PC-9 (cell line): ENCODE results near the gene ERCC2. TPM values are rescaled to one million over a fixed set of nuclear protein-coding genes. Genes with fewer than 3 reads are reported as not detected.

Experiments used
- BruUV-seq: library from RNA; stranded (reverse); fragments of 400-500 nt; replicated peaks from 2 replicates; lab custom pipeline; 2021; lab: Mats Ljungman, UMichigan
- CTCF ChIA-PET: fragments of 300-600 bp; sonication (Branson Sonifier 250); formaldehyde crosslinking; loops from one replicate; lab custom pipeline; 2022; ENCODE audit warnings: antibody characterized with exemption; lab: Charles Lee
- POLR2A ChIA-PET: fragments of 300-600 bp; sonication (Branson Sonifier 250); formaldehyde crosslinking; loops from one replicate; lab custom pipeline; 2022; ENCODE audit warnings: antibody characterized with exemption; ENCODE audit not compliant: unreplicated experiment; lab: Charles Lee
- DNase-seq, 2 experiments: peaks; one replicate each; pipeline versions ENCODE4 v3.0.0 to v3.0.0-alpha.2; 2015 to 2022; ENCODE audit warnings: mixed read lengths in 1 of 2
- H2AFZ ChIP-seq: fragments of 200-600 bp; sonication (generic); 2 replicates; pipeline ENCODE4 v1.8.1; 2017; ENCODE audit warnings: antibody characterized with exemption
- H3F3A ChIP-seq: fragments of 200-600 bp; sonication (generic); 2 replicates; pipeline ENCODE4 v1.8.1; 2017; ENCODE audit warnings: antibody characterized with exemption, mild to moderate bottlenecking, low read depth; ENCODE audit not compliant: insufficient read depth
- H3K27ac ChIP-seq: fragments of 200-600 bp; sonication (generic); 2 replicates; pipeline ENCODE4 v1.6.1; 2016; ENCODE audit warnings: mixed run types
- H3K27me3 ChIP-seq: fragments of 200-600 bp; sonication (generic); 2 replicates; pipeline ENCODE4 v1.6.1; 2016; ENCODE audit warnings: low read depth, mixed run types; ENCODE audit not compliant: insufficient read depth
- H3K36me3 ChIP-seq: fragments of 200-600 bp; sonication (generic); 2 replicates; pipeline ENCODE4 v1.6.1; 2016; ENCODE audit warnings: low read depth, mixed run types
- H3K4me1 ChIP-seq: fragments of 200-600 bp; sonication (generic); replicated peaks from 2 replicates; pipeline ENCODE4 v1.6.1; 2016; ENCODE audit warnings: mixed run types; ENCODE audit not compliant: insufficient read depth
- H3K4me2 ChIP-seq: fragments of 200-600 bp; sonication (generic); 2 replicates; pipeline ENCODE4 v1.6.1; 2017; ENCODE audit warnings: mixed run types
- H3K4me3 ChIP-seq: fragments of 200-600 bp; sonication (generic); 2 replicates; pipeline ENCODE4 v1.6.1; 2016; ENCODE audit warnings: mixed run types
- H3K79me2 ChIP-seq: fragments of 200-600 bp; sonication (generic); 2 replicates; pipeline ENCODE4 v1.6.1; 2017; ENCODE audit warnings: low read depth, mixed run types
- H3K9me2 ChIP-seq: fragments of 200-600 bp; sonication (generic); 2 replicates; pipeline ENCODE4 v1.8.1; 2017; ENCODE audit warnings: mild to moderate bottlenecking; ENCODE audit not compliant: insufficient read depth
- H3K9me3 ChIP-seq: fragments of 200-600 bp; sonication (generic); 2 replicates; pipeline ENCODE4 v1.8.1; 2016; ENCODE audit warnings: low read depth; ENCODE audit not compliant: insufficient read depth
- H4K20me1 ChIP-seq: fragments of 200-600 bp; sonication (generic); 2 replicates; pipeline ENCODE4 v1.8.1; 2017; ENCODE audit not compliant: insufficient read depth
- CTCF ChIP-seq: fragments of 200-600 bp; sonication (generic); conservative IDR thresholded peaks from 2 replicates; pipeline ENCODE4 v1.6.1; 2017; ENCODE audit warnings: mixed run types, antibody characterized with exemption, mild to moderate bottlenecking, moderate library complexity
- EZH2 ChIP-seq: fragments of 200-600 bp; sonication (generic); IDR thresholded peaks from 2 replicates; pipeline ENCODE4 v1.8.0; 2017; ENCODE audit warnings: antibody characterized with exemption, low read depth
- intact Hi-C: fragments of 100-400 bp; cut with micrococcal nuclease; formaldehyde crosslinking; loops from one replicate; pipeline ENCODE4 v1.10.0; 2022; ENCODE audit not compliant: unreplicated experiment
- total RNA-seq: library from RNA; stranded (reverse); gene quantifications from 2 replicates; pipeline ENCODE4 v1.2.3, GENCODE V29; 2021

ERCC2 gene
- total RNA-seq, 1 experiment from 2014 or later = 33.1 TPM

GRCh38 chr19:45345506-45345860 is 24.9 kb downstream of the ERCC2 start:
- Histone ChIP-seq H3K27me3 (no peaks in the 10 kb centered on the region), H4K20me1 (no peaks in the 10 kb centered on the region), H3K36me3 (no peaks in the 10 kb centered on the region), H3K9me2 (no peaks in the 10 kb centered on the region), H3K4me3 (no peak overlapping the region), H3K79me2 (no peaks in the 10 kb centered on the region), H2AFZ (no peak overlapping the region), H3K4me1 (no peaks in the 10 kb centered on the region), H3K27ac (no peak overlapping the region), H3F3A (peaks cover 8% of the 10 kb centered on the region; the same call in 1 of the 2 replicates), H3K4me2 (no peak overlapping the region), H3K9me3 (no peaks in the 10 kb centered on the region)
- DNase-seq = no peak
- CTCF ChIA-PET = no interaction called here
- BruUV-seq = no TSS peak
- TF ChIP-seq EZH2 (no peak), CTCF (no peak)
- intact Hi-C loops = no loop called here
- POLR2A ChIA-PET = no interaction called here

- POLR2A ChIA-PET = interaction anchor here (0.7 kb wide), 1 partner anchor 455 kb away, joined by 5 read pairs; no protein-coding TSS in a partner anchor
- H3K4me3 ChIP-seq = no peak overlapping the region
These were observed 25.5 kb downstream of the ERCC2 start for GRCh38 chr19:45344621-45345505.

DNA sequence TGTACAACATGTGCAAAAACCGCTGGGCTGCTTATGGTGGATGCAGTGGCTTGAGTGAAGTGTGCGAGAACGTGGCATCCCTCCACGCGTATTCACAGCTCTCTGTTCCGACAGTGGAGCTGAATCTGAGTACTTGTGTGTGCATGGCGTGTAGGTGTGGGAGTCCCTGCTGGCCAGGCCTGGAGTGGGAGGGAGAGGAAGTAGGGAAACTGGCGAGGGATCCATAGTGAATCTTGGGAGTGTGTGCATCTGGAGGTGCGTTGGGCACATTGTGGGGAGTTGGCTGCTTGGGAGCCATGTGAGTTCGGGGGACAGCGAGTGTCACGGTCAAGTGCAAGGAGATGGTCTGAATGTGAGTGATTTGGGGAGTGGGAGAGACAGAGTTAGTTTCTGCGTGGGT is 27.5 kb downstream of the ERCC2 start:
- peaks cover 16% of the 10 kb centered on the region; the same call in 1 of the 2 replicates for H3F3A ChIP-seq
- H4K20me1 ChIP-seq = no peaks in the 10 kb centered on the region
- H3K79me2 ChIP-seq = no peaks in the 10 kb centered on the region
- no peaks in the 10 kb centered on the region for H3K9me2 ChIP-seq
- no peaks in the 10 kb centered on the region for H3K27me3 ChIP-seq
- H3K4me1 ChIP-seq = peaks cover 4% of the 10 kb centered on the region
- no peak overlapping the region for H2AFZ ChIP-seq
- ChIA-PET POLR2A (no interaction called here), CTCF (no interaction called here)
- H3K36me3 ChIP-seq = no peaks in the 10 kb centered on the region
- H3K27ac ChIP-seq = no peak overlapping the region
- BruUV-seq = no TSS peak
- no peak overlapping the region for H3K4me2 ChIP-seq
- intact Hi-C loops = no loop called here
- no peak for DNase-seq
- TF ChIP-seq CTCF (no peak), EZH2 (no peak)
- no peak overlapping the region for H3K4me3 ChIP-seq
- no peaks in the 10 kb centered on the region; the same call in 1 of the 2 replicates for H3K9me3 ChIP-seq

More at GRCh38 chr19:45344621-45345505, 25.5 kb downstream of the ERCC2 start:
- DNase-seq = no peak
- no peaks in the 10 kb centered on the region for H3K36me3 ChIP-seq
- H3K9me2 ChIP-seq = no peaks in the 10 kb centered on the region
- CTCF ChIA-PET = interaction anchor here (0.6 to 0.7 kb wide), 2 partner anchors 253 to 692 kb away, joined by 4 to 5 read pairs; no protein-coding TSS in a partner anchor
- no peak overlapping the region for H2AFZ ChIP-seq
- no peak overlapping the region for H3K27ac ChIP-seq
- H3K9me3 ChIP-seq = no peaks in the 10 kb centered on the region; the same call in 1 of the 2 replicates
- intact Hi-C loops = no loop called here
- H3F3A ChIP-seq = peaks cover 13% of the 10 kb centered on the region; the same call in 1 of the 2 replicates
- H3K27me3 ChIP-seq = no peaks in the 10 kb centered on the region
- no peak overlapping the region for H3K4me2 ChIP-seq
- H3K79me2 ChIP-seq = no peaks in the 10 kb centered on the region
- no TSS peak for BruUV-seq
- H3K4me1 ChIP-seq = peaks cover 4% of the 10 kb centered on the region
- TF ChIP-seq EZH2 (no peak), CTCF (no peak)
- H4K20me1 ChIP-seq = no peaks in the 10 kb centered on the region
